Heart left ventricle (tissue), 13 donors: ENCODE results near the gene DGAT2.

Source experiments
- CTCF ChIP-seq, 12 donors: fragments of 200-600 bp; sonication (generic) in 4 of 12; IDR thresholded peaks; one replicate each; pipeline versions ENCODE4 v1.5.0 to v1.8.0; 2018 to 2022; ENCODE audit warnings: antibody characterized with exemption in 12 of 12, mild to moderate bottlenecking in 5 of 12
- POLR2A ChIP-seq, 2 donors: fragments of 450-650 bp; IDR thresholded peaks; one replicate each; pipeline ENCODE4 v1.6.1; 2017; ENCODE audit warnings: antibody characterized with exemption in 2 of 2, mild to moderate bottlenecking in 2 of 2, moderate library complexity in 2 of 2
- donor health status: ischemic (EF 13 %, LVEDD 7.1; RV severe dilation, severe dysfunction).
- donor health status: DM: no; HTN: yes; CAD: no.
- donor health status: DM: no; HTN: no; CAD: no.
- donor health status: ischemic (EF 25% LVEDD 6.9; RV normal size, moderate dysfunction).
- donor health status: ischemic (EF 25% LVEDD 5.7; RV mildly dilated, moderate dysfunction).
- donor health status: ischemic (EF 35%, LVEDD 5.7; RV mildly dilated, moderate dysfunction).
- donor health status: nonischemic (EF 11% LVEDD 7.7; RV severe dilation, severe dysfunction).
- donor health status: DM: yes; HTN: yes; CAD: no.
- donor health status: PGD.
- donor health status: ischemic (EF 29% LVEDD 5.4; RV normal size, mild dysfunction).
- donor health status: nonischemic (EF 23%, LVEDD 6.1; RV moderate dilation, normal function).

DNA sequence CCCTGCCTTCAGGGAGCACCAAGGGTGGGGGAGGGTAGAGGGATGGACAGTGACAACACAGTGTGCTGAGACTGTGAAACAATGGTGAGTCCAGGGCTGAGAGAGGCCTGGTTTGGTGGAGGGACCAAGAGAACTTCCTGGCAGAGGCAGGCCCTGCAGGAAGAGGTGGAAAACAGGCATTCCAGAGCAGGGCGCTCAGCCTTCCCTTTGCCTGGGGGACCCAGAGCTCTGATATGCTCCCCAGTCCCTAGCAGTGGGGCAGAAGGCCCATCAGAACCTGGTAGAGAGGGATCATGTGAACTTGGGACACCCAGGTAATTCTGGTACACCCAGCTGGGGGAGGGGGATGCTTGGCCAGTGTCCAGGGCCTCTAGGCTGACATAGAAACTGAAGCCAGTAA lies 29.2 kb downstream of the DGAT2 start:
- TF ChIP-seq CTCF (IDR thresholded peaks at IDR 0.05) (no peak), POLR2A (IDR thresholded peaks at IDR 0.05) (no peak)
